Fibroblast of lung (primary cell): ENCODE data around the gene CNOT8. TPM values are rescaled to one million over a fixed set of nuclear protein-coding genes. Genes with fewer than 3 reads are reported as not detected.

Experiments used
- DNase-seq, 2 donors: peaks; one replicate each; pipeline versions ENCODE4 v3.0.0 to v3.0.0-alpha.2; 2010; ENCODE audit warnings: low read depth in 2 of 2
- H2AFZ ChIP-seq: 2 replicates; pipeline ENCODE4 v1.5.1; 2012; ENCODE audit warnings: low read length, control low read depth, inconsistent platforms
- H3K27ac ChIP-seq: 2 replicates; pipeline ENCODE4 v1.5.1; 2011; ENCODE audit warnings: low read length, control low read depth; ENCODE audit not compliant: insufficient read depth
- H3K27me3 ChIP-seq: 2 replicates; pipeline ENCODE4 v1.5.1; 2011; ENCODE audit warnings: mild to moderate bottlenecking, low read length; ENCODE audit not compliant: control insufficient read depth, insufficient read depth
- H3K36me3 ChIP-seq: 2 replicates; pipeline ENCODE4 v1.5.1; 2011; ENCODE audit warnings: low read length; ENCODE audit not compliant: control insufficient read depth, insufficient read depth
- H3K4me1 ChIP-seq: 2 replicates; pipeline ENCODE4 v1.5.1; 2011; ENCODE audit warnings: low read length; ENCODE audit not compliant: control insufficient read depth, insufficient read depth; ENCODE audit errors: extremely low read depth
- H3K4me2 ChIP-seq: 2 replicates; pipeline ENCODE4 v1.5.1; 2011; ENCODE audit warnings: low read length, control low read depth; ENCODE audit not compliant: insufficient read depth; ENCODE audit errors: extremely low read depth
- H3K4me3 ChIP-seq, 4 experiments: fragments of 200-600 bp in 1 of 4; sonication (generic) in 1 of 4; replicated peaks in 1 of 4; 2 replicates each; pipeline ENCODE4 v1.5.1; 2011 to 2016; ENCODE audit warnings: low read length in 4 of 4, low read depth in 3 of 4, mild to moderate bottlenecking in 3 of 4, control low read depth in 2 of 4, inconsistent platforms in 1 of 4, mixed read lengths in 1 of 4; ENCODE audit not compliant: insufficient read depth in 1 of 4; ENCODE audit errors: control extremely low read depth in 1 of 4
- H3K79me2 ChIP-seq: 2 replicates; pipeline ENCODE4 v1.5.1; 2012; ENCODE audit warnings: mild to moderate bottlenecking, low read length, inconsistent platforms; ENCODE audit not compliant: control insufficient read depth, insufficient read depth
- H3K9ac ChIP-seq: 2 replicates; pipeline ENCODE4 v1.5.1; 2011; ENCODE audit warnings: mild to moderate bottlenecking, low read length, control low read depth; ENCODE audit not compliant: insufficient read depth
- H3K9me3 ChIP-seq: 2 replicates; pipeline ENCODE4 v1.5.1; 2012; ENCODE audit warnings: low read depth, low read length; ENCODE audit not compliant: control insufficient read depth, insufficient read depth
- H4K20me1 ChIP-seq: 2 replicates; pipeline ENCODE4 v1.5.1; 2011; ENCODE audit warnings: low read length; ENCODE audit not compliant: control insufficient read depth, insufficient read depth; ENCODE audit errors: extremely low read depth
- CTCF ChIP-seq, 2 donors: IDR thresholded peaks in 1 of 2; conservative IDR thresholded peaks in 1 of 2; 1 replicate in 1 of 2; 2 replicates in 1 of 2; pipeline ENCODE4 v1.5.1; 2011 to 2012; ENCODE audit warnings: low read length in 2 of 2, control low read depth in 1 of 2, inconsistent platforms in 1 of 2, low read depth in 1 of 2, mild to moderate bottlenecking in 1 of 2
- EZH2 ChIP-seq: IDR thresholded peaks from 2 replicates; pipeline ENCODE4 v1.5.1; 2012; ENCODE audit warnings: low read length, control low read depth, mild to moderate bottlenecking; ENCODE audit errors: missing control alignments
- polyA plus RNA-seq, 2 donors: library from polyadenylated mRNA; depleted of rRNA in 1 of 2; stranded (reverse) in 1 of 2; unstranded in 1 of 2; fragments of >200 nt; gene quantifications; 2 replicates each; pipeline ENCODE4 v1.2.1, GENCODE V29; 2011 to 2012; ENCODE audit warnings: missing spikeins in 1 of 2
- total RNA-seq: library from RNA; depleted of rRNA; stranded (reverse); fragments of >200 nt; gene quantifications from 2 replicates; pipeline ENCODE4 v1.2.1, GENCODE V29; 2014

CNOT8 gene
- total and polyA plus RNA-seq, 2 donors (not counting 1 experiment from before 2014, with no cell fraction given): 50.7 to 66.7 TPM

GRCh38 chr5:154873791-154874331 lies 15.4 kb downstream of the CNOT8 start:
- no peak overlapping the region for H3K4me3 ChIP-seq
- peaks cover 13% of the 10 kb centered on the region for H3K36me3 ChIP-seq
- no peaks in the 10 kb centered on the region for H3K4me1 ChIP-seq
- no peaks in the 10 kb centered on the region for H3K27me3 ChIP-seq
- H3K9ac ChIP-seq: no peak overlapping the region
- no peak for TF ChIP-seq CTCF (conservative IDR thresholded peaks at IDR 0.05 in 1 of 2, IDR thresholded peaks at IDR 0.05 in 1 of 2; ENCODE audit: low read depth in 1 of 2, low read length in 2 of 2)
- no peak for TF ChIP-seq EZH2
- H3K4me2 ChIP-seq: no peak overlapping the region
- H2AFZ ChIP-seq: no peak overlapping the region
- no peaks in the 10 kb centered on the region for H3K79me2 ChIP-seq
- H4K20me1 ChIP-seq: no peaks in the 10 kb centered on the region
- H3K27ac ChIP-seq: no peak overlapping the region
- H3K9me3 ChIP-seq: no peaks in the 10 kb centered on the region
- no peak for DNase-seq

GRCh38 chr5:154878642-154879335 lies 20.4 kb downstream of the CNOT8 start:
- Histone ChIP-seq H3K4me3 (no peak overlapping the region), H3K4me1 (no peaks in the 10 kb centered on the region), H3K9ac (no peak overlapping the region), H3K79me2 (no peaks in the 10 kb centered on the region), H3K27me3 (no peaks in the 10 kb centered on the region), H3K27ac (no peak overlapping the region), H3K9me3 (no peaks in the 10 kb centered on the region), H4K20me1 (no peaks in the 10 kb centered on the region), H3K4me2 (no peak overlapping the region), H2AFZ (no peak overlapping the region), H3K36me3 (peaks cover 6% of the 10 kb centered on the region)
- TF ChIP-seq EZH2: no peak
- no peak for TF ChIP-seq CTCF (conservative IDR thresholded peaks at IDR 0.05 in 1 of 2, IDR thresholded peaks at IDR 0.05 in 1 of 2; ENCODE audit: low read depth in 1 of 2, low read length in 2 of 2)
- peak; percentile 7 to 13 for DNase-seq

GRCh38 chr5:154881986-154882385 lies 23.6 kb downstream of the CNOT8 start:
- DNase-seq: no peak
- no peaks in the 10 kb centered on the region for H3K79me2 ChIP-seq
- H3K4me2 ChIP-seq: no peak overlapping the region
- H3K4me3 ChIP-seq: no peak overlapping the region
- no peaks in the 10 kb centered on the region for H3K27me3 ChIP-seq
- no peak overlapping the region for H2AFZ ChIP-seq
- peaks cover 3% of the 10 kb centered on the region for H3K36me3 ChIP-seq
- no peak overlapping the region for H3K27ac ChIP-seq
- no peak overlapping the region for H3K9ac ChIP-seq
- TF ChIP-seq CTCF (conservative IDR thresholded peaks at IDR 0.05 in 1 of 2, IDR thresholded peaks at IDR 0.05 in 1 of 2; ENCODE audit: low read depth in 1 of 2, low read length in 2 of 2): no peak
- no peaks in the 10 kb centered on the region for H3K4me1 ChIP-seq
- H3K9me3 ChIP-seq: no peaks in the 10 kb centered on the region
- no peaks in the 10 kb centered on the region for H4K20me1 ChIP-seq
